ENCODE data around the gene GLIPR1L1. TPM values are rescaled to one million over a fixed set of nuclear protein-coding genes. Genes with fewer than 3 reads are reported as not detected.

GLIPR1L1 gene
- total RNA-seq, 1 experiment from 2014 or later = not detected

DNA sequence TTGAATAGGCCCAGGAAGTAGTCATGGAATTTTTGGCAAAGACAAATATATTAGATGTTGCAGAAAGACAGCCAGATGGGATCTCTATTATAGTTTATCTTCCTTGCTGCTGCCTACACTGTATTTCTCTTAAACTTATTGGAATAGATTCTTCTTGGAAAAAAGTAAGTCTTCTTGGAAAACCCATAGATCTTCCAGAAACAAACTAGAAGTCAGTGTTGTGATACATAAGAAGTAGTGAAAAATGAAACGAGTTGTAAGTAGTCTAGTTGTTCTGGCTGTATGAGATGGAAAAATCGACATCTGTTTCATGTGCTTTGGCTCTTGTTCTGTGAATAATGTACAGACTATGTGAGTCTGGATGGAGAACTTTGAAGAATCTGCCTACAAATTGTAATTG lies 85.4 kb downstream of the GLIPR1L1 start:
- no peak overlapping the region for H3K27ac Mint-ChIP-seq
- H3K9me3 Mint-ChIP-seq = peaks cover 17% of the 10 kb centered on the region
- CTCF ChIA-PET = no interaction called here
- no peaks in the 10 kb centered on the region for H3K4me1 Mint-ChIP-seq
- POLR2A ChIA-PET = no interaction called here
- TF ChIP-seq JAZF1 (CRISPR knock-in tag; IDR thresholded peaks at IDR 0.05) = no peak
- no peak for TF ChIP-seq TCF7 (CRISPR knock-in tag; IDR thresholded peaks at IDR 0.05; ENCODE audit: low read depth)
- H3K27me3 Mint-ChIP-seq (ENCODE audit: low read depth) = no peaks in the 10 kb centered on the region
- H3K36me3 Mint-ChIP-seq = peaks cover 6% of the 10 kb centered on the region
- ATAC-seq = no peak
- no peak overlapping the region for H3K4me3 Mint-ChIP-seq
- DNase-seq (ENCODE audit: low spot score) = no peak

Other genes starting within 250 kb of the GLIPR1L1 start
- gene KCNC2, start 124.8 kb upstream of the GLIPR1L1 start, total RNA-seq (2021) = not detected in 3 replicates
- 4.2 to 6.3 TPM (median 5.1 TPM) in 3 replicates for gene CAPS2, start 4.3 kb upstream of the GLIPR1L1 start, total RNA-seq (2021)
- 0.30 to 0.32 TPM in 2 of 3 replicates, not detected in the other for gene GLIPR1L2, start 56.4 kb downstream of the GLIPR1L1 start, total RNA-seq (2021)
- gene GLIPR1, start 146.1 kb downstream of the GLIPR1L1 start, total RNA-seq (2021) = 0.28 to 0.48 TPM in 2 of 3 replicates, not detected in the other
- 54.4 to 59.6 TPM (median 54.8 TPM) in 3 replicates for gene KRR1, start 176.9 kb downstream of the GLIPR1L1 start, total RNA-seq (2021)